Small intestine (tissue), 7 donors: ENCODE results near the gene KCTD13. TPM values are rescaled to one million over a fixed set of nuclear protein-coding genes. Genes with fewer than 3 reads are reported as not detected.
"Not testable (repeated sequence)": the region's sequence is repeated elsewhere in the genome, so short reads cannot be mapped to it uniquely, and the experiment has no call there.

ENCODE experiments used
- DNase-seq, 2 donors: peaks; one replicate each; pipeline versions ENCODE4 v3.0.0 to v3.0.0-alpha.2; 2013
- FAIRE-seq: peaks from 2 replicates; lab custom pipeline; 2012; peaks lifted over from hg19 to GRCh38; lab: Jason Lieb, UNC
- H3K27ac ChIP-seq, 3 donors: one replicate each; pipeline ENCODE4 v1.5.1; 2013; ENCODE audit warnings: low read length in 2 of 3, mild to moderate bottlenecking in 2 of 3, control low read depth in 1 of 3, inconsistent platforms in 1 of 3, low read depth in 1 of 3, moderate library complexity in 1 of 3
- H3K27me3 ChIP-seq, 3 donors: one replicate each; pipeline ENCODE4 v1.6.1; 2013; ENCODE audit warnings: low read length in 3 of 3, inconsistent platforms in 1 of 3; ENCODE audit not compliant: control insufficient read depth in 3 of 3, insufficient read depth in 3 of 3
- H3K36me3 ChIP-seq, 3 donors: one replicate each; pipeline ENCODE4 v1.6.1; 2013; ENCODE audit warnings: low read length in 3 of 3, inconsistent platforms in 1 of 3, low read depth in 1 of 3, mild to moderate bottlenecking in 1 of 3, moderate library complexity in 1 of 3; ENCODE audit not compliant: control insufficient read depth in 3 of 3, insufficient read depth in 2 of 3
- H3K4me1 ChIP-seq, 3 donors: one replicate each; pipeline ENCODE4 v1.6.1; 2013; ENCODE audit warnings: low read length in 2 of 3, inconsistent platforms in 1 of 3, low read depth in 1 of 3, mild to moderate bottlenecking in 1 of 3, moderate library complexity in 1 of 3; ENCODE audit not compliant: control insufficient read depth in 3 of 3, insufficient read depth in 2 of 3
- H3K4me3 ChIP-seq, 3 donors: one replicate each; pipeline ENCODE4 v1.5.1; 2013; ENCODE audit warnings: low read length in 3 of 3, control low read depth in 1 of 3, inconsistent platforms in 1 of 3, low read depth in 1 of 3, mild to moderate bottlenecking in 1 of 3, moderate library complexity in 1 of 3
- H3K9me3 ChIP-seq, 2 donors: one replicate each; pipeline ENCODE4 v1.6.1; 2013; ENCODE audit warnings: low read depth in 1 of 2, low read length in 1 of 2; ENCODE audit not compliant: control insufficient read depth in 2 of 2, insufficient read depth in 1 of 2
- WGBS, 3 donors: extraction: QIAGEN DNeasy Blood & Tissue Kit; methylation state at CpG; one replicate each; pipeline ENCODE4 v1.1.7; 2013; 5-methylcytosine and 5-hydroxymethylcytosine counted together
- polyA plus RNA-seq, 4 donors: library from polyadenylated mRNA; stranded (reverse) in 3 of 4; unstranded in 1 of 4; fragments of 200-250 nt in 3 of 4; fragments of 120-200 nt in 1 of 4; gene quantifications; one replicate each; pipeline versions ENCODE4 v1.2.1 to v1.2.3, GENCODE V29; 2013
- donor health status: healthy with polysubstance abuse.
- donor health status: control.
- donor health status: control.
- donor health status: Bipolar disorder and iron deficiency.
- donor health status: healthy.

The KCTD13 gene
- polyA plus RNA-seq, 4 donors = 10.8 to 26.6 (median 15.9) TPM

GRCh38 chr16:29958756-29959155 lies 32.7 kb upstream of the KCTD13 start:
- no peaks in the 10 kb centered on the region for H3K9me3 ChIP-seq
- H3K4me1 ChIP-seq = peaks cover 0 to 11% (median 0%) of the 10 kb centered on the region in 3 donors
- WGBS, 3 donors = 89 to 94% (median 91%) methylated on average over 5 of the region's 5 CpGs
- no peak overlapping the region for H3K4me3 ChIP-seq
- H3K36me3 ChIP-seq = peaks cover 0 to 3% (median 0%) of the 10 kb centered on the region in 3 donors
- FAIRE-seq = no peak
- no peak for DNase-seq
- no peaks in the 10 kb centered on the region for H3K27me3 ChIP-seq
- H3K27ac ChIP-seq = no peak overlapping the region

GRCh38 chr16:29951625-29952365 lies 25.8 kb upstream of the KCTD13 start:
- WGBS, 3 donors = 49 to 76% (median 60%) methylated on average over 8 of the region's 8 CpGs
- H3K27me3 ChIP-seq = no peaks in the 10 kb centered on the region
- H3K4me1 ChIP-seq = peaks cover 0 to 16% (median 0%) of the 10 kb centered on the region in 3 donors
- no peak overlapping the region for H3K4me3 ChIP-seq
- H3K9me3 ChIP-seq = peaks cover 0 to 10% of the 10 kb centered on the region in 2 donors
- DNase-seq (peak in 1 of 2 donors; percentile 72), FAIRE-seq (no peak)
- H3K36me3 ChIP-seq = no peaks in the 10 kb centered on the region
- H3K27ac ChIP-seq = peak overlapping the region in 1 of 3 donors; percentile 88

GRCh38 chr16:29950806-29951461 lies 24.9 kb upstream of the KCTD13 start:
- DNase-seq (no peak), FAIRE-seq (no peak)
- 89 to 97% (median 91%) methylated on average over 4 of the region's 4 CpGs for WGBS, 3 donors
- Histone ChIP-seq H3K27me3 (no peaks in the 10 kb centered on the region), H3K9me3 (peaks cover 0 to 10% of the 10 kb centered on the region in 2 donors), H3K36me3 (no peaks in the 10 kb centered on the region), H3K4me1 (peaks cover 0 to 16% (median 0%) of the 10 kb centered on the region in 3 donors), H3K27ac (peak overlapping the region in 1 of 3 donors; percentile 88), H3K4me3 (no peak overlapping the region)

GRCh38 chr16:29947897-29948296 lies 21.9 kb upstream of the KCTD13 start:
- DNase-seq = no peak
- H3K27ac ChIP-seq = no peak overlapping the region
- 84 to 89% (median 88%) methylated on average over 2 of the region's 2 CpGs for WGBS, 3 donors
- peaks cover 0 to 10% of the 10 kb centered on the region in 2 donors for H3K9me3 ChIP-seq
- peaks cover 0 to 35% (median 0%) of the 10 kb centered on the region in 3 donors for H3K4me1 ChIP-seq
- no peak overlapping the region for H3K4me3 ChIP-seq
- FAIRE-seq = no peak
- H3K27me3 ChIP-seq = no peaks in the 10 kb centered on the region
- no peaks in the 10 kb centered on the region for H3K36me3 ChIP-seq

DNA sequence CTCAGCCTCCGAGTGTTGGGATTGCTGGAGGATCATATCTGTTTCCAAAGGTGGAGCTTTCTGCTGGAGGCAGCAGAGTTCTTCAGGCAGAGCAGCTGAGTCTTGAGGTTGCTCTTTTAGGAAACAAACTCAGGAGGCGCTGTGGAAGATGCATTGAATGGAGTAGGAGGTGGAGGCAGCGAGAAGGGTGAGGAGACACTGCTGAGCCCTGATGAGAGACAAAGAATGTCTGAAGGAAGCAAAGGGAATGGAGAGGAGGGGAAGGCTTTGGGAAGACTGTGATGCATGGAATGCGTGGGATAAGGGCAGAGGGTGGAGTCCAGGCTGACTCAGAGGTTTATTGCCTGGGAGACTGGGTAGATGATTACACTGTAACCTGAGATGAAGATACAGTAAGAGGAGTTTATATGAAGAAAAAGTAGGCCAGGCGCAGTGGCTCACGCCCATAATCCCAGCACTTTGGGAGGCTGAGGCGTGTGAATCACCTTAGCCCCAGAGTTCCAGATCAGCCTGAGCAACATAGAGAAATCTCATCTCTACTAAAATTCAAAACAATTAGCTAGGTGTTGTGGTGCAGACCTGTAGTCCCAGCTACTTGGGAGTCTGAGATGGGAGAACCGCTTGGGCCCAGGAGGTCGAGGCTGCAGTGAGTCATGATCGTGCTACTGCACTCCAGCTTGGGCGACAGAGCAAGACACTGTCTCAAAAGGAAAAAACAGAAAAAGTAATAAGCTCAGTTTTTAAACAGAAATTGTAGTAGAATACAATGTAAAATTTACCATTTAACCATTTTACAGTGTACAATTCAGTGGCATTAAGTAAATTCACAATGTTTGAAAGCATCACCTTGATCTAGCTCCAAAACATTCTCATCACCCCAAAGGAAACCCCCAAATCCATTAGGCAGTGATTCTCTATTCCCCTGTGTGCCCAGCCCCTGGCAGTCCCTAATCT lies 18.1 kb upstream of the KCTD13 start:
- DNase-seq = peak; percentile 95 to 97
- WGBS, 3 donors = 16 to 39% (median 38%) methylated on average over 11 of the region's 11 CpGs
- no peak for FAIRE-seq

DNA sequence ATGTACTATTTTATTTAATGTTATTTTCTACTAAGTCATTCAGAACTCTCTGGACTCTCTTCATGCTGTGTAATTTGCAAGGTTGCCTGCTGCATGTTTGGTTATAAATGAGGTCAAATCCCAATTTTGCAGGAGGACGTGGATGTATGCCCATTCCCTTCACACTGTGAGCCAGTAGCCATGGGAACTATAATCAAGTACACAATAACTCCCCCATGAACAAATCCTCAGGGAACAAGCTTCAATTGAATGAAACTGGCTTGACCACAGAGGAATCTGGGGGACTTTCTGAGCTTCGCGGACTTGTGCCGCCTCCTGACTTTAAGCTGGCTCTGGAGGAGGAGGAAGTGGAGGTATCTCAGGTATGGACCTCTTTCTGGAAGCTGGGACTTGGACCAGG lies 14.6 kb upstream of the KCTD13 start:
- FAIRE-seq (no peak), DNase-seq (no peak)
- 78 to 91% (median 90%) methylated on average over 4 of the region's 4 CpGs for WGBS, 3 donors
- Histone ChIP-seq H3K36me3 (no peaks in the 10 kb centered on the region), H3K9me3 (peaks cover 0 to 15% of the 10 kb centered on the region in 2 donors), H3K4me3 (no peak overlapping the region), H3K27ac (no peak overlapping the region), H3K27me3 (no peaks in the 10 kb centered on the region), H3K4me1 (peaks cover 0 to 31% (median 0%) of the 10 kb centered on the region in 3 donors)

More for the DNA sequence above, 18.1 kb upstream of the KCTD13 start:
- Histone ChIP-seq H3K4me1 (peaks cover 0 to 31% (median 0%) of the 10 kb centered on the region in 3 donors), H3K4me3 (no peak overlapping the region), H3K27me3 (no peaks in the 10 kb centered on the region), H3K27ac (peak overlapping the region; percentile 66 to 83 (median 76)), H3K36me3 (no peaks in the 10 kb centered on the region), H3K9me3 (peaks cover 0 to 15% of the 10 kb centered on the region in 2 donors)

- not testable (repeated sequence) for H3K36me3 ChIP-seq, FAIRE-seq, H3K9me3 ChIP-seq, H3K4me3 ChIP-seq, H3K4me1 ChIP-seq, H3K27me3 ChIP-seq, H3K27ac ChIP-seq, DNase-seq
- 85 to 92% (median 88%) methylated on average over 2 of the region's 2 CpGs for WGBS, 3 donors
Measured at GRCh38 chr16:29931750-29932149, 5.7 kb upstream of the KCTD13 start.
